Endothelial cell of umbilical vein (primary cell): Measurements from ENCODE around the gene LSM14B. TPM values are rescaled to one million over a fixed set of nuclear protein-coding genes. Genes with fewer than 3 reads are reported as not detected.

Experiments used
- BruUV-seq: library from RNA; stranded (reverse); fragments of 400-500 nt; replicated peaks from 2 replicates; lab custom pipeline; 2021; lab: Mats Ljungman, UMichigan
- CTCF ChIA-PET: fragments of 300-600, 350-600 bp; sonication (Branson Sonifier 250); formaldehyde crosslinking; loops from one replicate; lab custom pipeline; 2021; ENCODE audit warnings: antibody characterized with exemption, inconsistent platforms; lab: Charles Lee
- POLR2A ChIA-PET: fragments of 300-600, 350-600 bp; sonication (Branson Sonifier 250); formaldehyde crosslinking; loops from one replicate; lab custom pipeline; 2021; ENCODE audit warnings: antibody characterized with exemption, inconsistent platforms; lab: Charles Lee
- DNase-seq: peaks from one replicate; pipeline ENCODE4 v3.0.0-alpha.2; 2011; ENCODE audit warnings: low read depth, low spot score
- FAIRE-seq: peaks from 2 replicates; lab custom pipeline; 2011; peaks lifted over from hg19 to GRCh38; lab: Jason Lieb, UNC
- H2AFZ ChIP-seq: 2 replicates; pipeline ENCODE4 v1.6.0; 2012; ENCODE audit warnings: low read depth, low read length, control low read depth, inconsistent platforms
- H3K27ac ChIP-seq: 2 replicates; pipeline ENCODE4 v1.5.1; 2011; ENCODE audit warnings: low read depth, mild to moderate bottlenecking, control low read depth, low read length, moderate library complexity; ENCODE audit not compliant: insufficient read depth
- H3K27me3 ChIP-seq, 2 experiments: 2 replicates each; pipeline versions ENCODE4 v1.6.0 to v1.6.1; 2011; ENCODE audit warnings: low read length in 2 of 2, mixed read lengths in 1 of 2; ENCODE audit not compliant: control insufficient read depth in 2 of 2, insufficient read depth in 2 of 2
- H3K36me3 ChIP-seq, 2 experiments: 2 replicates in 1 of 2; 3 replicates in 1 of 2; pipeline ENCODE4 v1.5.1; 2011; ENCODE audit warnings: low read length in 2 of 2, mild to moderate bottlenecking in 1 of 2, moderate library complexity in 1 of 2; ENCODE audit not compliant: control insufficient read depth in 2 of 2, insufficient read depth in 2 of 2; ENCODE audit errors: extremely low read depth in 1 of 2
- H3K4me1 ChIP-seq: 3 replicates; pipeline ENCODE4 v1.5.1; 2011; ENCODE audit warnings: mild to moderate bottlenecking, low read length; ENCODE audit not compliant: control insufficient read depth, insufficient read depth; ENCODE audit errors: extremely low read depth
- H3K4me2 ChIP-seq: 2 replicates; pipeline ENCODE4 v1.6.1; 2011; ENCODE audit warnings: low read length, control low read depth, mixed read lengths; ENCODE audit not compliant: insufficient read depth
- H3K4me3 ChIP-seq, 3 experiments: fragments of 200-600 bp in 1 of 3; sonication (generic), shearing (Covaris generic) in 1 of 3; replicated peaks in 1 of 3; 2 replicates each; pipeline ENCODE4 v1.5.1; 2011 to 2016; ENCODE audit warnings: control low read depth in 3 of 3, low read length in 3 of 3, mild to moderate bottlenecking in 2 of 3, inconsistent platforms in 1 of 3, low read depth in 1 of 3, moderate library complexity in 1 of 3; ENCODE audit not compliant: insufficient read depth in 1 of 3
- H3K79me2 ChIP-seq: 2 replicates; pipeline ENCODE4 v1.6.0; 2012; ENCODE audit warnings: low read length, inconsistent platforms; ENCODE audit not compliant: control insufficient read depth, insufficient read depth
- H3K9ac ChIP-seq: replicated peaks from 2 replicates; pipeline ENCODE3; 2011; ENCODE audit warnings: low read length, control low read depth; ENCODE audit not compliant: insufficient read depth; ENCODE audit errors: extremely low read depth
- H3K9me1 ChIP-seq: replicated peaks from 3 replicates; pipeline ENCODE4 v1.6.0; 2011; ENCODE audit warnings: mild to moderate bottlenecking, low read length; ENCODE audit not compliant: control insufficient read depth, insufficient read depth; ENCODE audit errors: extremely low read depth
- H3K9me3 ChIP-seq: replicated peaks from 2 replicates; pipeline ENCODE4 v1.5.1; 2012; ENCODE audit warnings: low read length, inconsistent platforms; ENCODE audit not compliant: control insufficient read depth, insufficient read depth
- H4K20me1 ChIP-seq: replicated peaks from 2 replicates; pipeline ENCODE3; 2011; ENCODE audit warnings: mild to moderate bottlenecking, low read length; ENCODE audit not compliant: control insufficient read depth, insufficient read depth; ENCODE audit errors: extremely low read depth
- EZH2 ChIP-seq: IDR thresholded peaks from 2 replicates; pipeline ENCODE4 v1.6.1; 2012; ENCODE audit warnings: borderline replicate concordance, low read depth, mild to moderate bottlenecking, moderate library complexity, low read length, inconsistent platforms; ENCODE audit not compliant: severe bottlenecking
- FOS ChIP-seq: IDR thresholded peaks from 2 replicates; pipeline ENCODE4 v1.6.1; 2011; ENCODE audit warnings: mild to moderate bottlenecking, low read length, moderate library complexity, borderline replicate concordance; ENCODE audit not compliant: insufficient read depth
- GATA2 ChIP-seq: IDR thresholded peaks from 2 replicates; pipeline ENCODE4 v1.7.0; 2011; ENCODE audit warnings: low read depth, mild to moderate bottlenecking, moderate library complexity, mixed read lengths, low read length; ENCODE audit not compliant: insufficient read length, insufficient read depth
- JUN ChIP-seq: IDR thresholded peaks from 2 replicates; pipeline ENCODE4 v1.6.1; 2011; ENCODE audit warnings: borderline replicate concordance, low read depth; ENCODE audit not compliant: insufficient read length, insufficient read depth
- MAX ChIP-seq: IDR thresholded peaks from 2 replicates; pipeline ENCODE4 v1.6.1; 2011; ENCODE audit not compliant: insufficient read depth, insufficient read length
- MYC ChIP-seq: IDR thresholded peaks from one replicate; pipeline ENCODE4 v1.6.1; 2011; ENCODE audit warnings: mild to moderate bottlenecking, low read depth, low read length
- POLR2A ChIP-seq: IDR thresholded peaks from 2 replicates; pipeline ENCODE4 v1.6.1; 2012; ENCODE audit warnings: low read depth, mild to moderate bottlenecking, control low read depth, low read length
- POLR2AphosphoS5 ChIP-seq: IDR thresholded peaks from 2 replicates; pipeline ENCODE4 v1.6.1; 2012; ENCODE audit warnings: low read depth, mild to moderate bottlenecking, control low read depth, low read length, moderate library complexity; ENCODE audit not compliant: insufficient read depth
- dilution Hi-C: fragments of 300-500 bp; cut with MboI; formaldehyde crosslinking; loops from one replicate; pipeline ENCODE4 v1.15.0; 2019; ENCODE audit warnings: low sequenced_read_pairs; ENCODE audit not compliant: extremely low pct_ligation_motif_present
- intact Hi-C: fragments of 100-400 bp; cut with micrococcal nuclease; formaldehyde crosslinking; loops from one replicate; pipeline ENCODE4 v1.10.0; 2022
- polyA plus RNA-seq, 4 experiments: library from polyadenylated mRNA; depleted of rRNA in 3 of 4; stranded (reverse) in 3 of 4; unstranded in 1 of 4; fragments of >200 nt; gene quantifications; 2 replicates each; pipeline versions ENCODE4 v1.2.1 to v1.2.3, GENCODE V29; 2011 to 2012; ENCODE audit warnings: missing spikeins in 1 of 4
- total RNA-seq: library from RNA; stranded (reverse); gene quantifications from 2 replicates; pipeline ENCODE4 v1.2.3, GENCODE V29; 2021
- TF ChIP-seq, protein P1 (sequence below), 2 donors: IDR thresholded peaks; 1 replicate in 1 of 2; 2 replicates in 1 of 2; pipeline ENCODE4 v1.5.1; 2011; ENCODE audit warnings: low read length in 2 of 2, mild to moderate bottlenecking in 2 of 2, moderate library complexity in 2 of 2, control low read depth in 1 of 2, inconsistent platforms in 1 of 2, low read depth in 1 of 2; ENCODE audit not compliant: insufficient read depth in 1 of 2; ENCODE audit errors: extremely low read depth in 1 of 2

Gene LSM14B
- total and polyA plus RNA-seq, 2 donors (not counting 3 experiments of a cell fraction or from before 2014, with no cell fraction given), result 32.5 to 34.0 TPM

GRCh38 chr20:62117658-62118057 lies 4.6 kb upstream of the LSM14B start:
- peaks cover 9 to 17% of the 10 kb centered on the region in 2 experiments for H3K27me3 ChIP-seq
- H3K9ac ChIP-seq, result no peak overlapping the region
- H2AFZ ChIP-seq, result no peak overlapping the region
- H3K27ac ChIP-seq, result no peak overlapping the region
- no peak overlapping the region for H3K4me3 ChIP-seq
- TF ChIP-seq POLR2A, result no peak
- TF ChIP-seq POLR2AphosphoS5, result no peak
- no peak for TF ChIP-seq MYC
- TF ChIP-seq MAX, result no peak
- no peak for TF ChIP-seq FOS
- no peak for TF ChIP-seq EZH2
- TF ChIP-seq, protein P1, sequence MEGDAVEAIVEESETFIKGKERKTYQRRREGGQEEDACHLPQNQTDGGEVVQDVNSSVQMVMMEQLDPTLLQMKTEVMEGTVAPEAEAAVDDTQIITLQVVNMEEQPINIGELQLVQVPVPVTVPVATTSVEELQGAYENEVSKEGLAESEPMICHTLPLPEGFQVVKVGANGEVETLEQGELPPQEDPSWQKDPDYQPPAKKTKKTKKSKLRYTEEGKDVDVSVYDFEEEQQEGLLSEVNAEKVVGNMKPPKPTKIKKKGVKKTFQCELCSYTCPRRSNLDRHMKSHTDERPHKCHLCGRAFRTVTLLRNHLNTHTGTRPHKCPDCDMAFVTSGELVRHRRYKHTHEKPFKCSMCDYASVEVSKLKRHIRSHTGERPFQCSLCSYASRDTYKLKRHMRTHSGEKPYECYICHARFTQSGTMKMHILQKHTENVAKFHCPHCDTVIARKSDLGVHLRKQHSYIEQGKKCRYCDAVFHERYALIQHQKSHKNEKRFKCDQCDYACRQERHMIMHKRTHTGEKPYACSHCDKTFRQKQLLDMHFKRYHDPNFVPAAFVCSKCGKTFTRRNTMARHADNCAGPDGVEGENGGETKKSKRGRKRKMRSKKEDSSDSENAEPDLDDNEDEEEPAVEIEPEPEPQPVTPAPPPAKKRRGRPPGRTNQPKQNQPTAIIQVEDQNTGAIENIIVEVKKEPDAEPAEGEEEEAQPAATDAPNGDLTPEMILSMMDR (IDR thresholded peaks at IDR 0.05; ENCODE audit: extremely low read depth in 1 of 2, insufficient read depth in 1 of 2, low read depth in 1 of 2, low read length in 2 of 2), result no peak
- TF ChIP-seq GATA2, result no peak
- no peak for TF ChIP-seq JUN
- no peak overlapping the region for H3K4me2 ChIP-seq
- H3K9me1 ChIP-seq, result no peaks in the 10 kb centered on the region
- no peaks in the 10 kb centered on the region for H3K4me1 ChIP-seq
- ChIA-PET CTCF (no interaction called here), POLR2A (no interaction called here)
- dilution Hi-C loops (no loop called here), intact Hi-C loops (no loop called here)
- H3K79me2 ChIP-seq, result no peaks in the 10 kb centered on the region
- no TSS peak for BruUV-seq
- H4K20me1 ChIP-seq, result no peaks in the 10 kb centered on the region
- no peak for FAIRE-seq
- no peaks in the 10 kb centered on the region for H3K9me3 ChIP-seq
- H3K36me3 ChIP-seq, result no peaks in the 10 kb centered on the region
- no peak for DNase-seq
